HG03575 (cell line): ENCODE data around the gene SEMA4D.

Source experiments
- ATAC-seq: cut with Tn5 transposase; IDR thresholded peaks from one replicate; pipeline ENCODE4 v1.9.1; 2021; ENCODE audit not compliant: unreplicated experiment, insufficient number of reproducible peaks, low FRiP score; ENCODE audit errors: extremely low read depth

The SEMA4D gene

GRCh38 chr9:89408628-89409101, 89.2 kb downstream of the SEMA4D start:
- ATAC-seq, result no peak

DNA sequence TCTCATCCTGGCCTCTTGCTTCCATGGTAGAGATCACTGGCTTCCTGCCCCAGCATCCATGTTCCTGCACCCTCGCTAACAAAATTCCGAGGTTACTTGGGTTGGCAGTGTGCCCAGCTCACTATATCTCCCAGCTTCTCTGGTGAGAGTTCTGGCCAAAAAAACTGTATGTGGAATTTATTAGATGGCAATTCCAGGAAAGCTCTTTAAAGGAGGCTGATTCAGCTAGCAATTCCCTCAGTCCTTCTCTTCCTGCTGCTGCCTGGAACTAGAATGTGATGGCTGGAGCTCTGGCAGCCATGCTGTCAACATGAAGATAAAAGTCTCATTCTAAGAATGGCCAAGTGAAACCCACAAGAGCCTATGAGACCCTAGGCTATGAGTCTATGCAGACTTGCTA, 90.8 kb downstream of the SEMA4D start:
- no peak for ATAC-seq

DNA sequence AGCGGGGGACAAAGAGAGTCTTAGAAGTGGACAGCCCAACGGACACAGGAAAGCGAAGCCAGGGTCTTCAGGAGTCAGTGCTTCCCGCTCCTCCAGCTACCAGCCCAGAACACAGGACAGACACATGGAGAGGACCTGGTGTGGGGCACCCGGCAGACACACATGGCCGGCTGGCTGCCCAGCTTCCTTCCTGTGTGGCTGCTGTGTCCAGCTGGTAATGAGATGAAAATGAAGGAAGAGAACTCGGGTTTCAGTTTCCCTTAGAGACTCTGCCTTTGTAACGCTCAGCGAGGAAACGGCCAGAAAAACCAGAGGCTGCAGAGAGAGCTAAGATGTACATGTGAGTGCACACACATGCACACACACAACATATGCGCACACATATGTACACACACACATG, 92.1 kb downstream of the SEMA4D start:
- no peak for ATAC-seq

DNA sequence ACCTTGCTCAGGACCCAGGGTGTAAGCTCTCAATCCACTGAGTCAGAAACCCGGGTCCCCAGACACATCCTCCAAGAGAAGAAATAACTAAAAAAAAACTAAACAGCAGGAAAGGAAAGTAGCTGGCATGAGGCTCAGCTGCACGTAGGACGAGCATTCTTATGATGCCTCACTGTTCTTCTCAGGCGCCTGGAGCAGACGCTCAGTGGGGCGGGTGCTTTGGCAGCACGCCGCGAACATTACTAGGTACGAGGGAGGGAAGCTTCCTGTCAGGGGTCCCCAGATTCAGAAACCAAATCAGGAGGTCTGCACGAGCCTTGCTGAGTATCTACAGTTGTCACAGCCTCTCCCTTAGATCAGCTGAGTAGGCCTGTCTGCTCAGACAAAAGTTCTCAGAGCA, 93.8 kb downstream of the SEMA4D start:
- ATAC-seq, result no peak

DNA sequence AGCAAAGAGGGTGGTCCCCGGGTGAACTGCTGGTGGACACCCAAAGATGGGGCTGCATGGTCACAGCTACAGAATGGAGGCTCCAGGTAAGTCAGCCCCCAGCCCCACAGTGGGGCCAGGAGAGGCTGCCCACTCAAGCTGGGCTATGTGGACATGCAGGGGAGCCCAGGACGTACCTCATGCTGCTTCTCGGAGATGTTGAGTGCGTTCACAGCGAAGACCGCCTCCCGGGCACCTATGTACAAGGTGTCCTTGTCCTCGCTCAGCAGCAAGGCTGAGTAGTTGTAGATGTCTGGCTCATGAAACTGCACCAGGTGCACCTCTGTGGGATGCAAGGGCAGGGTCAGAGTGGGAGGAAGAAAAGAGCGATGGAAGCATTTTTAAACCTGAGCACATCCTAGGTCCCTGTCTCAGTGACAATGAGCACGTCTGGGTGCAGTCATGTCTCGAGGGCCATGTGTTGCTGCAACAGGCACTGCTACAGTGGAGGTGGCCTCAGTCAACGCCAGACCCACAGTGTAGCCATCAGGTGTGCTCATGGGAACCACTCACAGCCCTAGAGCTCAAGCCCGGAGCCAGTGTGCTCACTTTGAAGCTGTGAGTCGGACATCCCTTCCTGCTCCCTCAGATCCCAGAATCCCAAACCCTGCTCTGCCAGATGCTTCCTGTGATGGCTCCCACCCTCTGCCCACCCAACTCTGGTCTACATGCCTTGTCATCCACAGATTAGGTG, 95.1 kb downstream of the SEMA4D start:
- ATAC-seq, result no peak

- ATAC-seq, result no peak
Observed at GRCh38 chr9:89400403-89401116, 97.4 kb downstream of the SEMA4D start.

- ATAC-seq, result no peak
Observed at GRCh38 chr9:89398621-89399020, 99.3 kb downstream of the SEMA4D start.

- no peak for ATAC-seq
Observed at GRCh38 chr9:89397471-89397870, 100.4 kb downstream of the SEMA4D start.

GRCh38 chr9:89395931-89396710, 101.8 kb downstream of the SEMA4D start:
- ATAC-seq, result no peak

DNA sequence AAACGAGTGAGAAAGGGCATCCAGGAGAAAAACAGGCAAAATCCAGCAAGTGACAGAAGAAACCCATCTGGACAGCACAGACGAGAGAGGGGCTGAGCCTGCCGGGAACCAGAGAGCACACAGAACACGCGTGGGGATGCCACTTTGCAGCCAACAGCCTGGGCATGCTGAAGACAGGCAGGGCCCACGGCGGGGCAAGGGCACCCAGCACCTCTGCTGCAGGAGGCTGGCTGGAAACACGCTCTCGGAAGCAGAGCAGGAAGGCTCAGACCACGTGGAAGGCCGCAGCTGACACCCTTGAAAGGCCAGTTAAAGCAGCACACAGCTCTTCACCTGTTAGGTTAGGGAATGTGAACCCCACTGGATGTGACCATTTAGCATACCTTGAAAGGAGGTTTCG, 103.5 kb downstream of the SEMA4D start:
- ATAC-seq, result no peak

GRCh38 chr9:89391585-89391984, 106.3 kb downstream of the SEMA4D start:
- no peak for ATAC-seq

DNA sequence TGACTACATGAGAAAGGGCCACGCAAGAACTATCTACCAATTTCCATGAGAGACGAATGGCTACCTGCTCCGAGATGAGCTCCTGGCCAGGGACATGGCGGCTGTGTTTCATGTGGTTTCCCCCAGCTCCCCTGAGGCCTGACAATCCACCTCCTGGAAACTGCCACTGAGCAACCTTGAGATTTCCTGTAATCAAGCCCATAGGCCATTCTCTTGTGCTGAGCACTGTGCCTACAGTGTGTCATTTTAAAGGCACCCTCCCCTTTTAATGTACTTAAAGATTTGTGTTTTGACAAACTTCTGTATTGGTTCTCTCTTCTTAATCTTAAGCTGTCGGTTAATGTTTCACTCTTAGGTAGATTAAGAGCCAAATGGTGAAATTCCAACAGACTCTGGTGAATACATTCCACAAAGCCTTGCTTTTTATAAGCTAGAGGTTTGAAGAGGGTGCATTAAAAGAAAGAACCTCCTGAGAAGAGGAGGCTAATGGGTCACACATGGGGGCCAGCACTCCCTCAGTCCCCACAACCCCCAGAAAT, 107.3 kb downstream of the SEMA4D start:
- no peak for ATAC-seq

GRCh38 chr9:89390068-89390555, 107.8 kb downstream of the SEMA4D start:
- ATAC-seq, result no peak

DNA sequence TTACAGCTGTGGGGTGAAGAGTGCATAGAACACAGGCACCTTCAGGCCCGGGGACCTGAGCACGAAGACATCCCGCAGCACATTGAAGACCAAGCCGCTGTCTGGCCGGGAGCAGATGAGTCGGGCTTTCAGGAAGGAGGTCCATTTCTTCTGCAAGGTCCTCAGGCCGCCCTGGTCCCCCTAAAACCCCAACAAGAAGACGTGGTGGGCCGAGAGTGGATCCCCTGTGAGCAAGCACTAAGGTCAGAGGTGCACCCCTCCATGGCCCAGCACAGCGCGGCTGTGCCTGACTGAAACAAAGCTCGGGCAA, 109.1 kb downstream of the SEMA4D start:
- ATAC-seq, result no peak

DNA sequence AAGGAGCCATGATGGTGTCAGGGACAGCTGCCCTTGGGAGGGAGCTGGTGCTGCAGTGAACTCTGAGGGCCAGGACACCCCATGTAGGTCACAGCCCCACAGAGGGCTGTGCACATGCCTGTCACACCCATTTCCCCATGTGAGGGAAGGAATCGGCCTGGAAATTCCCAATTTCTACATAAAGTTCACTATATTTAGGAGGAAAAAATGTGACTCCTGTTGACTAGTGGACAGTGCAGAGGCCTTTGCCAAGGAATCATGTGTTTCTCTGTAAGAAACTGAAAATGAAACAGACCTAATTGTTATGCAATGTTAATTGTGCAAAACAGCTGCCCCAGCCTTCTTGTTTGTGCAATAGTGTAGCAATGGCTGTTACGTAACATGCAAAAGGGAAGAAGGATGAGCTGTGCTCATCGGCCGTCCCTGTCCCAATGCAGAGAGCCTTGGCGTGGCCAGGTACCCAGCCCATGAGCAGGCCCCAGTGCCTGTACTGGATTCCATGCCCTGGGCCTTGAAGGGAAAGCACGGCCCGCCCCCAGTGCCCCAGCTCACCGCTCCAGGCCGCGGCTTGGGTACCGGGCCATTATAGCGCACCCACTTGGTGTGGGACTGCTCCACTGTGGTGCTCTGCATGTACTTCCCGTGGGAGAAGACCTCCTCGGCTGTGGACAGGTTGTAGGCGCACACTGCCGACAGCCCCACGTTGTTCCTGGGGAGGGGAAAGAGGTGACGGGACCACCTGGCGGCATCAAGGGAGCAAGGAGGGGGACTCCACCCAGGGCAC, 109.6 kb downstream of the SEMA4D start:
- no peak for ATAC-seq

GRCh38 chr9:89387197-89387849, 110.6 kb downstream of the SEMA4D start:
- no peak for ATAC-seq

DNA sequence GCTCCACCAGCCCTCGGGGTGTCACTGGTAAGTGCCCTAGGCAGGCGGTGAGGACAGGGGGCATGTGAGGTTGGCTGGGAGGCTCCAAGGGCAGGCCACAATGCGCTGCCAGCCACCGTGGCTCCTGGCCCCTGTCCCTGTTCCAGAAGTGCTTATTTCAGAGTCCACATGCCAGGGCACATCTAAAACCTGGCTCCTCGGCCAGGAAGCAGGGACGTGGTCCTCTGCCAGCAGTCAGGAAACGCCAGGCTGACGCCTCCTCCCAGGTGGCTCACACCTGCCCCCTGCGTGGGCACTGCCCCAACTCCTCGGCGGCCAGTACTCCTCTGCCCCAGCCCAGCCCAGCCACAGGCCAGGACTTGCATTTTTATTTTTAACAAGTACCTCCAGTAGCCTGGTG, 111.1 kb downstream of the SEMA4D start:
- no peak for ATAC-seq

GRCh38 chr9:89386206-89386605, 111.7 kb downstream of the SEMA4D start:
- no peak for ATAC-seq
